ENCODE results near the gene FAM163B.

FAM163B gene

GRCh38 chr9:133628766-133629165 is 19.6 kb upstream of the FAM163B start:
- ChIA-PET CTCF (no interaction called here), POLR2A (no interaction called here)
- H3K36me3 ChIP-seq (ENCODE audit: control insufficient read depth in 2 of 2, insufficient read depth in 1 of 2, low read length in 2 of 2) = no peaks in the 10 kb centered on the region
- H3K4me3 ChIP-seq (ENCODE audit: low read depth, low read length) = no peak overlapping the region
- no peaks in the 10 kb centered on the region for H3K9me3 ChIP-seq (ENCODE audit: control insufficient read depth, insufficient read depth, low read depth, low read length)
- no peaks in the 10 kb centered on the region for H3K4me1 ChIP-seq (ENCODE audit: control insufficient read depth, insufficient read depth, low read length)
- no peak overlapping the region for H3K27ac ChIP-seq (ENCODE audit: extremely low read depth, low read depth, low read length)
- TF ChIP-seq ZNF571 (tag by site-specific recombination; IDR thresholded peaks at IDR 0.05) (no peak), ZNF555 (tag by site-specific recombination; conservative IDR thresholded peaks at IDR 0.05) (no peak), ZNF211 (tag by site-specific recombination; IDR thresholded peaks at IDR 0.05; ENCODE audit: low read depth) (no peak)

- H3K4me3 ChIP-seq (ENCODE audit: low read depth, low read length) = no peak overlapping the region
- H3K27ac ChIP-seq (ENCODE audit: extremely low read depth, low read depth, low read length) = no peak overlapping the region
- no peaks in the 10 kb centered on the region for H3K4me1 ChIP-seq (ENCODE audit: control insufficient read depth, insufficient read depth, low read length)
- ChIA-PET CTCF (interaction anchor here (0.8 kb wide), 1 partner anchor 38 kb away, joined by 4 read pairs; no protein-coding TSS in a partner anchor), POLR2A (no interaction called here)
- H3K9me3 ChIP-seq (ENCODE audit: control insufficient read depth, insufficient read depth, low read depth, low read length) = no peaks in the 10 kb centered on the region
- H3K36me3 ChIP-seq (ENCODE audit: control insufficient read depth in 2 of 2, insufficient read depth in 1 of 2, low read length in 2 of 2) = no peaks in the 10 kb centered on the region
- TF ChIP-seq ZNF768 (tag by site-specific recombination; IDR thresholded peaks at IDR 0.05) = no peak
- TF ChIP-seq OSR2 (tag by site-specific recombination; IDR thresholded peaks at IDR 0.05) = no peak
- no peak for TF ChIP-seq ZNF664 (tag by site-specific recombination; IDR thresholded peaks at IDR 0.05)
- no peak for TF ChIP-seq ZNF514 (tag by site-specific recombination; IDR thresholded peaks at IDR 0.05)
- no peak for TF ChIP-seq ZNF76 (tag by site-specific recombination; IDR thresholded peaks at IDR 0.05; ENCODE audit: borderline replicate concordance, low read depth)
- TF ChIP-seq ZBTB11 (tag by site-specific recombination; conservative IDR thresholded peaks at IDR 0.05; ENCODE audit: low read depth) = no peak
- no peak for TF ChIP-seq ZNF280D (tag by site-specific recombination; IDR thresholded peaks at IDR 0.05)
- TF ChIP-seq YY1 (tag by site-specific recombination; IDR thresholded peaks at IDR 0.05) = no peak
- no peak for TF ChIP-seq ZBTB21 (tag by site-specific recombination; IDR thresholded peaks at IDR 0.05)
- TF ChIP-seq RBAK (tag by site-specific recombination; IDR thresholded peaks at IDR 0.05) = no peak
- no peak for TF ChIP-seq ZBTB49 (tag by site-specific recombination; IDR thresholded peaks at IDR 0.05; ENCODE audit: low read depth)
- no peak for TF ChIP-seq GLI4 (tag by site-specific recombination; IDR thresholded peaks at IDR 0.05)
- TF ChIP-seq PATZ1 (tag by site-specific recombination; IDR thresholded peaks at IDR 0.05) = no peak
- no peak for TF ChIP-seq BCL11B (tag by site-specific recombination; IDR thresholded peaks at IDR 0.05; ENCODE audit: low read depth)
- TF ChIP-seq PRDM10 (tag by site-specific recombination; IDR thresholded peaks at IDR 0.05) = no peak
- TF ChIP-seq ZNF133 (tag by site-specific recombination; IDR thresholded peaks at IDR 0.05) = no peak
- TF ChIP-seq ZNF621 (tag by site-specific recombination; IDR thresholded peaks at IDR 0.05) = no peak
Measured at GRCh38 chr9:133627341-133627740, 18.2 kb upstream of the FAM163B start.
